Measurements from ENCODE around the gene RNF17. TPM values are rescaled to one million over a fixed set of nuclear protein-coding genes. Genes with fewer than 3 reads are reported as not detected.

RNF17 gene
- total RNA-seq, 2 experiments from 2014 or later, result 0.43 to 0.47 TPM

DNA sequence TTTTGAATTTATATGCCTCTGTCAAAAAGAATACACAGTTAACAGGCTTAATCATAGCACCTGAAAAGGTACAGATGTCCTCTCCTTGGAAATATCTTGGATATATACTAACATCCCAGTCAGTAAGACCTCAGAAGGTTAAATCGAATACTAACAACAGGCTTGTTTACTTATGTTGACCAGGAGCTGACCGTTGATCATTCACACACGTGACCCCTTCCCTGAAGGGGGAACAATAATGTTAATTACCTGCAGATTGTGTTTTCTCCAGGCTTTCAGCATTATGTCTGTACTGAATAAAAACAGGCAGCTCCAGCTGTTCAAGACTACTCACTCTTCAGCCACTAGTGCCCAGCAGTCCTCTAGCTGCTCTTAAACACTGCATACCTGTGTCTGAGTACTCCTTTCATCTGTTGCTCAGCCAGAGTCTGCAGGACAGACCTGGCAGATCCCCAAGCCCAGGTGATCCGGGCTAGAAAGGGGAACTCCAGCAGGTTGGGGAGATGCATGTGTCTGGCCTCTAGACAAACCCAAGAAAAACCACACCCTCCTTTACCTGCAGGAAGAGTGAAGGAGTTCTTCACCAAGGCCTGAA is 163.9 kb downstream of the RNF17 start:
- Mint-ChIP-seq H3K27ac (no peak overlapping the region), H3K4me3 (no peak overlapping the region), H3K9me3 (ENCODE audit: low read depth) (no peaks in the 10 kb centered on the region), H3K27me3 (peaks cover 23% of the 10 kb centered on the region), H3K36me3 (ENCODE audit: low read depth) (no peaks in the 10 kb centered on the region), H3K4me1 (no peaks in the 10 kb centered on the region)
- DNase-seq (no peak), ATAC-seq (no peak)
- ChIA-PET CTCF (no interaction called here), POLR2A (no interaction called here)
- intact Hi-C loops (cut with DNase I, micrococcal nuclease), result loop anchor here in 1 of 2 experiments (10.0 kb wide), 1 partner anchor 1327 kb away; the partner anchor contains the start of gene CDK8

DNA sequence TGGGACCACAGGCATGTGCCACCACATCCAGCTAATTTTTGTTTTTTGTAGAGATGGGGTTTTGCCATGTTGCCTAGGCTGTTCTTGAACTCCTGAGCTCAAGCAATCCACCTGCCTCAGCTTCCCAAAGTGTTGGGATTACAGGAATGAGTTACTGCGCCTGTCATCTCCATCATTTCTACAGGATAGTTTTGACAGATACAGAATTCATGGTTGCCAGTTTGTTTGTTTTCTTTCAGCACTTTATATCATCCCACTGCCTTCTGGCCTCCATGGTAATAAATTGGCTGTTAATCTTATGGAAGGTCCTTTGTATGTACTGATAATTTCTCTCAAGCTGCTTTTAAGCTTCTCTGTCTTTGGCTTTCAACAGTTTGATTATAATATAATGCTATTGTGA is 165.2 kb downstream of the RNF17 start:
- POLR2A ChIA-PET, result no interaction called here
- no peak for DNase-seq
- Mint-ChIP-seq H3K27ac (no peak overlapping the region), H3K4me1 (no peaks in the 10 kb centered on the region), H3K36me3 (ENCODE audit: low read depth) (no peaks in the 10 kb centered on the region), H3K4me3 (no peak overlapping the region), H3K9me3 (ENCODE audit: low read depth) (no peaks in the 10 kb centered on the region), H3K27me3 (peaks cover 32% of the 10 kb centered on the region)
- no peak for ATAC-seq
- intact Hi-C loops (cut with DNase I, micrococcal nuclease), result loop anchor here in 1 of 2 experiments (10.0 kb wide), 1 partner anchor 1326 kb away; the partner anchor contains the start of gene CDK8
- CTCF ChIA-PET, result interaction anchor here (0.7 kb wide), 1 partner anchor 29 kb away, joined by 3 read pairs; no protein-coding TSS in a partner anchor

Other genes starting within 250 kb of the RNF17 start
- gene ATP12A, start 83.8 kb upstream of the RNF17 start, total RNA-seq, result under 1 TPM; 0.09 to 0.16 TPM

Measured in activated CD4-positive, alpha-beta T cell treated with anti-CD3 and anti-CD28 coated beads for 36 hours (primary cell).